Skeletal muscle tissue (tissue), 4 donors: ENCODE results near the gene NCOA3. TPM values are rescaled to one million over a fixed set of nuclear protein-coding genes. Genes with fewer than 3 reads are reported as not detected.

Source experiments
- H3K27ac ChIP-seq: one replicate; pipeline ENCODE4 v1.7.0; 2013; ENCODE audit warnings: mild to moderate bottlenecking, low read depth, low read length, inconsistent platforms
- H3K27me3 ChIP-seq, 3 donors: one replicate each; pipeline ENCODE4 v1.7.0; 2013; ENCODE audit warnings: low read length in 3 of 3; ENCODE audit not compliant: control insufficient read depth in 3 of 3, insufficient read depth in 3 of 3
- H3K36me3 ChIP-seq, 3 donors: one replicate each; pipeline ENCODE4 v1.7.0; 2013; ENCODE audit warnings: low read length in 3 of 3; ENCODE audit not compliant: control insufficient read depth in 3 of 3, insufficient read depth in 3 of 3
- H3K4me1 ChIP-seq, 3 donors: one replicate each; pipeline ENCODE4 v1.7.0; 2013; ENCODE audit warnings: low read length in 3 of 3, mild to moderate bottlenecking in 3 of 3; ENCODE audit not compliant: control insufficient read depth in 3 of 3, insufficient read depth in 3 of 3
- H3K4me3 ChIP-seq, 3 donors: one replicate each; pipeline ENCODE4 v1.7.0; 2013; ENCODE audit warnings: low read length in 3 of 3
- H3K9ac ChIP-seq, 3 donors: one replicate each; pipeline ENCODE4 v1.7.0; 2013; ENCODE audit warnings: low read length in 3 of 3, mild to moderate bottlenecking in 3 of 3, moderate library complexity in 2 of 3, low read depth in 1 of 3
- H3K9me3 ChIP-seq, 3 donors: one replicate each; pipeline ENCODE4 v1.7.0; 2013; ENCODE audit warnings: low read length in 3 of 3; ENCODE audit not compliant: control insufficient read depth in 3 of 3
- total RNA-seq: library from RNA; depleted of rRNA; stranded (reverse); fragments of >200 nt; gene quantifications from one replicate; pipeline ENCODE4 v1.2.3, GENCODE V29; 2014
- donor health status: Osteomylitis.

Gene NCOA3
- total RNA-seq, 1 donor from 2014 or later, result 25.6 TPM

DNA sequence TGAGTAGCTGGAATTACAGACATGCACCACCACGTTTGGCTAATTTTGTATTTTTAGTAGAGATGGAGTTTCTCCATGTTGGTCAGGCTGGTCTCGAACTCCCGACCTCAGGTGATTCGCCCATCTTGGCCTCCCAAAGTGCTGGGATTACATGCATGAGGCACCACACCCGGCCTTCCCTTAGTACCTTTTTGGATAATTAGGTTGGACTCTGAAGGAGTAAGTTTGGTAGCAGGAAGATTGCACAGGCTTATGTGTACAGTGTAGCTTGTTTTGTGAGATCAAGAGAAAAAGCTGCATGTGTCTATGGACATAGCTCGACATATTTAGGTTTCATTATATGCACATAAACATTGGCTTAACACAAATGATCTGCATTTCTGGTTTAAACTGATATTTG, 116.8 kb downstream of the NCOA3 start:
- Histone ChIP-seq H3K27ac (no peak overlapping the region), H3K4me3 (no peak overlapping the region), H3K4me1 (peaks cover 0 to 4% (median 0%) of the 10 kb centered on the region in 3 donors), H3K27me3 (no peaks in the 10 kb centered on the region), H3K9me3 (no peaks in the 10 kb centered on the region), H3K9ac (no peak overlapping the region), H3K36me3 (peaks cover 0 to 8% (median 4%) of the 10 kb centered on the region in 3 donors)

DNA sequence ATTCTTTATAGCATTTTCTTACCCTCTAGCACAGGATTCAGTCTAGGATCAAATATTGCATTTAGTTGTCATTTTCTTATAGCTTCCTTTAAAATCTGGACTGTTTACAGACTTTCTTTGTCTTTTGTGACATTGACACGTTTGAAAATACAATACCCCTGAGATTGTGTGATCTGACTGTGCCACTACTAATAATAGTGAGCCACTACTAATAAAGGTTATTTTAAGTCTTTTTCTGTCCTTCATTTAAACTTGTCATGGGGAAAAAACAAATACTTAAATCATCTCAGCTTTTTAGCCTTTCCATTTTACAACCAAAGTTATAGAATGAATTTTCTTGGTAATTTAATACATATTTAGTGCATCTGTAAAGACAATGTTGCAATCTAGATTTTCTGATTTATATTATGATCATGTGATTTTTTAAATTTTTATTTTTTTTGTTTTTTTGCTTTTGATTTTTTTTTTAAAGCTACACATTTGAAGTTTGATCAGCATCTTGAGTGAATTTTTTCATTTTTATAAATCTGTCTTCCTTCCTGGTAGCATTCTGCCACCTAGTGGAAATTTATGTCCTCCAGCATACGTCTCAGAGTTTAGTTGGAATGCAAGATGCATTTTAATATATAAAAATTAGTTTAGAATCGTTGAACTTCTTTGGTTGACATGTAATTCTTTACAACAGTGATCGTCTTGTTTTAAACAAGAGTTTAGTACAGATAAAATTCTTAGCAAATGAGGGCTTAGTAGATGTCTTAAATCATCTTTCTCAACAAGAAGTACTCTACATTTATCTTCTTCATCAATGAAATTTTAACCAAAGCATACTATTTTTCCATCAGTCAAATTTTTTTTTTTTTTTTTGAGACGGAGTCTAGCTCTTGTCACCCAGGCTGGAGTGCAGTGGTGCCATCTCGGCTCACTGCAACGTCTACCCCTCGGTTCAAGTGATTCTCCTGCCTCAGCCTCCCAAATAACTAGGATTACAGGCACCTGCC, 119.4 kb downstream of the NCOA3 start:
- H3K9me3 ChIP-seq, result no peaks in the 10 kb centered on the region
- H3K9ac ChIP-seq, result no peak overlapping the region
- H3K27me3 ChIP-seq, result no peaks in the 10 kb centered on the region
- H3K4me1 ChIP-seq, result no peaks in the 10 kb centered on the region
- H3K4me3 ChIP-seq, result no peak overlapping the region
- H3K27ac ChIP-seq, result no peak overlapping the region
- H3K36me3 ChIP-seq, result peaks cover 0 to 15% (median 4%) of the 10 kb centered on the region in 3 donors

DNA sequence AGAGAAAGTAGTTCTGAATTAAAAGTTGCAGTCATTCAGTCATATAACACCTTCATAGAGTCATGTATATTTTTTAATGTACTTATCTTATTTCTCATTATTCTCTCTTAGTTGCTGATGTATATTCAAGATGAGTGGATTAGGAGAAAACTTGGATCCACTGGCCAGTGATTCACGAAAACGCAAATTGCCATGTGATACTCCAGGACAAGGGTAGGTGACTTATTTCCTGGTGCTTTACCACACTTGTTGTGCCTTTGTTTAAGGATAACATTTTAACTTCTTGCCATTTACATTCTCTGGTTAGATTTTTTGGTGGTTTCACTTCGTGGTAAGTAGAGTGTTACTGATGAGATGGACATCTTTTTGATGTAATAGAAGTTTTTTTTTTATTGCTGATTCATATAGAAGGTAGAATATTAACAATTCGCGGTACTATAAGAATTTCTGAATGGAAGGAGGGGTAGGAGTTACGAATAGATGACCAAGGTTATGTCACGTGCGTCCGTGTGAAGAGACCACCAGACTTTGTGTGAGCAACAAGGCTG, 120.5 kb downstream of the NCOA3 start:
- Histone ChIP-seq H3K36me3 (peaks cover 4 to 21% (median 4%) of the 10 kb centered on the region in 3 donors), H3K4me3 (no peak overlapping the region), H3K9me3 (no peaks in the 10 kb centered on the region), H3K9ac (no peak overlapping the region), H3K27me3 (no peaks in the 10 kb centered on the region), H3K27ac (no peak overlapping the region), H3K4me1 (no peaks in the 10 kb centered on the region)

DNA sequence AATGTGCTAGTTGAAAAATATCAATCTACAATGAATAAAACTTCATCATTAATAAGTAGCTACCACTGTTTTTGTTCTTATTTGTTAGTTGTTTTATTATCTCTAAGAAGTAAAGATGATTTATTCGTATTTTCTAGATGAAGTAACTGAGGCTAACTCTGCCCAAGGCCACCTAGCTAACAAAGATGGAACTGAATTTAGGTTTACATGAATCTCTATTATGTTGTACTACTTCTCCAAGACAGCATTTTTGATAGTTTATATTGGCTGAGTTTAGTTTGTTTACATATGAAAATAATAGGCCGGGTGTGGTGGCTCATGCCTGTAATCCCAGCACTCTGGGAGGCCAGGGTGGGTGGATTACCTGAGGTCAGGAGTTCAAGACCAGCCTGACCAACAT, 121.5 kb downstream of the NCOA3 start:
- Histone ChIP-seq H3K9me3 (no peaks in the 10 kb centered on the region), H3K27ac (no peak overlapping the region), H3K4me1 (no peaks in the 10 kb centered on the region), H3K9ac (no peak overlapping the region), H3K36me3 (peaks cover 4 to 25% (median 8%) of the 10 kb centered on the region in 3 donors), H3K4me3 (no peak overlapping the region), H3K27me3 (no peaks in the 10 kb centered on the region)

DNA sequence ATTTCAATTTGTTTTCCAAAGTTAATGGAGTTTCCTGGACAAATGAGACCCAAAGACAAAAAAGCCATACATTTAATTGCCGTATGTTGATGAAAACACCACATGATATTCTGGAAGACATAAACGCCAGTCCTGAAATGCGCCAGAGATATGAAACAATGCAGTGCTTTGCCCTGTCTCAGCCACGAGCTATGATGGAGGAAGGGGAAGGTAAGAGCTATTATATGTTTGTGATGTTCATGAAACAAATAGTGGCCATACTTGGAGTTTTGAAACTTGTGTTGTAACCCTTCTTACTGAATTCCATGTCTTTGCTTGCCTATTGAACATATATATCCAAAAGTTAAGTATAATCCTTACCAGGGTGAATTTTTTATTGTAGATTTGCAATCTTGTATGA, 125.9 kb downstream of the NCOA3 start:
- Histone ChIP-seq H3K27ac (no peak overlapping the region), H3K36me3 (peaks cover 0 to 30% (median 10%) of the 10 kb centered on the region in 3 donors), H3K27me3 (no peaks in the 10 kb centered on the region), H3K4me1 (no peaks in the 10 kb centered on the region), H3K9me3 (no peaks in the 10 kb centered on the region), H3K9ac (no peak overlapping the region), H3K4me3 (no peak overlapping the region)

DNA sequence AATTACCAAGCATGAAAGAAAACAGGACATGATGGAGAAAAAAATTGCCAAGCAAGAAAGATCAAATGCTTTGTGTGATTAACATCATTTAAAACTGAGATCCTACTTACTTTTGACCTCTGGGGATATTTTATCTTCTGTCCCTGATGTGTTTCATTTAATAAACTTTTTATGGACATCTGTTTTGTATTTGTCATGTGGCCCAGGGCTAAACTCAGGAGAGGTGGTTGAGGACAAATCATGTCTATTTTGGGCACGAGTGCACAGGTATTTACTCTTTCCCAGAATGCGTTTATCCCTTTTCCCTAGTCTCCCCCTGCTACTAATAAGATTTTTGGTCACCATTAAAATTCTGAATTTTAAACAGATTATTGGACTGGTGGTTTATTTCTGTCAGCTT, 128.2 kb downstream of the NCOA3 start:
- H3K27me3 ChIP-seq, result no peaks in the 10 kb centered on the region
- no peak overlapping the region for H3K27ac ChIP-seq
- H3K9ac ChIP-seq, result no peak overlapping the region
- no peaks in the 10 kb centered on the region for H3K9me3 ChIP-seq
- no peaks in the 10 kb centered on the region for H3K4me1 ChIP-seq
- peaks cover 0 to 24% (median 10%) of the 10 kb centered on the region in 3 donors for H3K36me3 ChIP-seq
- H3K4me3 ChIP-seq, result no peak overlapping the region

DNA sequence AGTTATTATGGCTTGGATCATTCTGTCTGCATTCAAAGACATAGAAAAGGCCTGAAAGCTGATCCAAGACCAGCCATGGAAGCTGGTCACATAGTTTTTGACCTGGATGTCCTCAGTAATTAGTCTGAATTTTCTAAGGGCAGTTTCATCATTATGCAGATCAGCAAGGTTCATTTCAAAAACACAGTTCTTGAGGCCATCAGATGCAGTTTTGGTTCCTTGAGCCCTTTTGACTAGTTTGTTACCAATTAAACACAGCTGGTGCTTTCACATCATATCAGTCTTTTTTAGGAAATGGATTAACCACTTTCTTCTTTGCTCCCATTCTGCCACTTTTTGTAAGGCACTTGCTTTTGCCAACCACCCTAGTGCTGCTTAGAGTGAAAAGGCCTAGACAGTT, 129.4 kb downstream of the NCOA3 start:
- no peak overlapping the region for H3K27ac ChIP-seq
- H3K9me3 ChIP-seq, result no peaks in the 10 kb centered on the region
- H3K9ac ChIP-seq, result no peak overlapping the region
- H3K4me1 ChIP-seq, result no peaks in the 10 kb centered on the region
- peaks cover 8 to 34% (median 18%) of the 10 kb centered on the region in 3 donors for H3K36me3 ChIP-seq
- no peaks in the 10 kb centered on the region for H3K27me3 ChIP-seq
- H3K4me3 ChIP-seq, result no peak overlapping the region

DNA sequence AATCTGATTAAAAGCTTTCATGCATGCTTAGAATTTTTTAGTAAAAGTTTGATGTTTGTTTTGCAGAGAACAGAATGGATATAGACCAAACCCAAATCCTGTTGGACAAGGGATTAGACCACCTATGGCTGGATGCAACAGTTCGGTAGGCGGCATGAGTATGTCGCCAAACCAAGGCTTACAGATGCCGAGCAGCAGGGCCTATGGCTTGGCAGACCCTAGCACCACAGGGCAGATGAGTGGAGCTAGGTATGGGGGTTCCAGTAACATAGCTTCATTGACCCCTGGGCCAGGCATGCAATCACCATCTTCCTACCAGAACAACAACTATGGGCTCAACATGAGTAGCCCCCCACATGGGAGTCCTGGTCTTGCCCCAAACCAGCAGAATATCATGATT, 133.6 kb downstream of the NCOA3 start:
- Histone ChIP-seq H3K36me3 (peaks cover 20 to 49% (median 39%) of the 10 kb centered on the region in 3 donors), H3K27me3 (no peaks in the 10 kb centered on the region)

DNA sequence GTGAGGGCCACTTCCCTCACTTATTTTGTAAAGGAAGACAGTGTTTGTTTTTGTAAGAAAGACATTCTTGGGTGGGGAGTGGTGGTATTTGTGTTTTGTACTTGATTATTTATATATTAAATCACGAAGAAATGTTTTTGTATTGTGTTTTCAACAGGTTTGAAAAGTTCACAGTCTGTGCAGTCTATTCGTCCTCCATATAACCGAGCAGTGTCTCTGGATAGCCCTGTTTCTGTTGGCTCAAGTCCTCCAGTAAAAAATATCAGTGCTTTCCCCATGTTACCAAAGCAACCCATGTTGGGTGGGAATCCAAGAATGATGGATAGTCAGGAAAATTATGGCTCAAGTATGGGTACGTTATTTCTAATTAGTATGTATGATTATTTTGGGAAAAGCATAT, 137.2 kb downstream of the NCOA3 start:
- H3K9ac ChIP-seq, result no peak overlapping the region
- no peak overlapping the region for H3K27ac ChIP-seq
- H3K27me3 ChIP-seq, result no peaks in the 10 kb centered on the region
- no peak overlapping the region for H3K4me3 ChIP-seq
- H3K4me1 ChIP-seq, result no peaks in the 10 kb centered on the region
- no peaks in the 10 kb centered on the region for H3K9me3 ChIP-seq
- H3K36me3 ChIP-seq, result peaks cover 30 to 52% (median 52%) of the 10 kb centered on the region in 3 donors

More for the DNA sequence above, 133.6 kb downstream of the NCOA3 start:
- no peak overlapping the region for H3K27ac ChIP-seq
- no peak overlapping the region for H3K4me3 ChIP-seq
- no peaks in the 10 kb centered on the region for H3K4me1 ChIP-seq
- no peak overlapping the region for H3K9ac ChIP-seq
- H3K9me3 ChIP-seq, result no peaks in the 10 kb centered on the region

DNA sequence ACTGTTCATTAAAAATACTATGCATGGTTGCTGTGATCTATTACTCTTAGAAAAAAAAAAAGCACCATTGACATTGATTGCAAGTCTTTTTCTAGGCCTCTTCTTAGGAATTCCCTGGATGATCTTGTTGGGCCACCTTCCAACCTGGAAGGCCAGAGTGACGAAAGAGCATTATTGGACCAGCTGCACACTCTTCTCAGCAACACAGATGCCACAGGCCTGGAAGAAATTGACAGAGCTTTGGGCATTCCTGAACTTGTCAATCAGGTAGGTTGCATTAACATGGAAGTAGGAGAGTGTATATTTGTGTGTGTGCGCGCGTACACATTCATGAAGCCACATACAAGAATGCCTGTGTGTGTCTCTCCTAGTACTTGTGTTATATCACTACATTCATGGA, 140.4 kb downstream of the NCOA3 start:
- Histone ChIP-seq H3K4me3 (no peak overlapping the region), H3K27ac (no peak overlapping the region), H3K9ac (no peak overlapping the region), H3K9me3 (no peaks in the 10 kb centered on the region), H3K27me3 (no peaks in the 10 kb centered on the region), H3K36me3 (peaks cover 20 to 49% (median 46%) of the 10 kb centered on the region in 3 donors), H3K4me1 (no peaks in the 10 kb centered on the region)
